Measurements from ENCODE around the gene NLRP5.

NLRP5 gene

GRCh38 chr19:56107626-56108351 is 121.2 kb downstream of the NLRP5 start:
- H3K4me3 ChIP-seq (ENCODE audit: control insufficient read depth, low read depth, low read length): no peak overlapping the region

GRCh38 chr19:56108447-56109195 is 122.0 kb downstream of the NLRP5 start:
- no peak overlapping the region for H3K4me3 ChIP-seq (ENCODE audit: control insufficient read depth, low read depth, low read length)
- TF ChIP-seq CTCF (IDR thresholded peaks at IDR 0.05; ENCODE audit: control insufficient read depth, insufficient read depth, low read depth, low read length, missing control alignments): no peak
- DNase-seq (ENCODE audit: low read depth): no peak

More at GRCh38 chr19:56107626-56108351, 121.2 kb downstream of the NLRP5 start:
- no peak for TF ChIP-seq CTCF (IDR thresholded peaks at IDR 0.05; ENCODE audit: control insufficient read depth, insufficient read depth, low read depth, low read length, missing control alignments)
- DNase-seq (ENCODE audit: low read depth): no peak

- no peak overlapping the region for H3K4me3 ChIP-seq (ENCODE audit: control insufficient read depth, low read depth, low read length)
- no peak for TF ChIP-seq CTCF (IDR thresholded peaks at IDR 0.05; ENCODE audit: control insufficient read depth, insufficient read depth, low read depth, low read length, missing control alignments)
- DNase-seq (ENCODE audit: low read depth): no peak
These were observed 122.7 kb downstream of the NLRP5 start for GRCh38 chr19:56109226-56109625.

- DNase-seq (ENCODE audit: low read depth): no peak
- H3K4me3 ChIP-seq (ENCODE audit: control insufficient read depth, low read depth, low read length): no peak overlapping the region
- no peak for TF ChIP-seq CTCF (IDR thresholded peaks at IDR 0.05; ENCODE audit: control insufficient read depth, insufficient read depth, low read depth, low read length, missing control alignments)
These were observed 124.2 kb downstream of the NLRP5 start for GRCh38 chr19:56110515-56111448.
